GM11168 (cell line): ENCODE data around the gene WDR82.

Source experiments
- in situ Hi-C: fragments of 300-500 bp; cut with MboI; formaldehyde crosslinking; loops from one replicate; pipeline ENCODE4 v1.12.0; 2022; ENCODE audit warnings: low sequenced_read_pairs; ENCODE audit not compliant: unreplicated experiment

Gene WDR82

DNA sequence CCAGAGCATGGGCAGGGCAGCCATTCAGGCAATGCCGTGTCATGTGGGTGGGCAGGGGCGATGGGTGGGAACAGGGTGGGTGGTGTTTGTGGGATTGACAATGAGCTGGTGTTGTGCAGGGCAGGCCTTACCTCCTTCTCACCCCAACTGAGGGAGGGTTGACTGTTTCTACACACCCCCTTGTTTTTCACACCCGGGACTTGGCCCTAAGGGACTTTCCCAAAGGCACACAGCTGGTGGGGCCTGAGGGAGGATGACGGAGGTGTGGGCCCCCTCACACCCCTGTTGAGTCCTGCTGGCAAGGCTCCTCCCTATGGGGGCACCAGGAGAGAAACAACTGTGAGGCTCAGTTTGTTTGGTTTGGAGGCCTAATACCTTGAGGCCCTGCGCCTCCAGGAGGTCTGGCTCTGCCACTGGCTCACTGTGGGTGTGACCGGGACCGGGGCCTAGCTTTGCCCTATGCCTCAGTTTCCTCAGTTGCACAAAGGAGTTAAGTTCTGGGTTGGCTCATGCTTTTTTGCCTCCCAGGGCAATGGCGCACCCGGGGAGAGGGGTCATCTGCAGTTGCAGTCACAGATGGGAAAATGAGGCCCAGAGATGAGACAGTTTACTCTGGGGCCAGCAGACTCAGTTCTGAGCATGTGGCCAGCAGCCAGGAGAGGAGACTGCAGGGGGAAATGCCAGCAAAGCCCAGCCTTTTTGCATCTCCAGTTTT, 32.6 kb upstream of the WDR82 start:
- in situ Hi-C loops, result no loop called here

DNA sequence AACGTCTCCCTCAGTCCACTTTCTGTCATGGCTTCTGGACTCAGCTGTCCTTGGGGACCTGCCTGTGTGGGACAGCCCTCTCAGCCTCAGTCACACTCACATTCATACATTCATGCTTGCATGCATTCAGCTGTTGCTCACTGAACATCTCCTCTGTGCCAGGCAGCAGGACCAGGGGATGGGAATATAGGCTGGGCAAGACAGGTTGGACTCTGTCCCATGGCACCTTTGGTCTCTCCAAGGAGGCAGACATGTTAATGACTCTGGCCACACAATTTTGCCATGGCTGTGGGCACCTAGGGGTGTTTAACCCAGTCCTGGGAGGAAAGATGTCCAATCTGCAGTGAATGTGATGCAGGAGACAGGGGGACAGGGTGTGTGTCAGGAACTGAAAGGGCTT, 29.9 kb upstream of the WDR82 start:
- in situ Hi-C loops, result no loop called here

DNA sequence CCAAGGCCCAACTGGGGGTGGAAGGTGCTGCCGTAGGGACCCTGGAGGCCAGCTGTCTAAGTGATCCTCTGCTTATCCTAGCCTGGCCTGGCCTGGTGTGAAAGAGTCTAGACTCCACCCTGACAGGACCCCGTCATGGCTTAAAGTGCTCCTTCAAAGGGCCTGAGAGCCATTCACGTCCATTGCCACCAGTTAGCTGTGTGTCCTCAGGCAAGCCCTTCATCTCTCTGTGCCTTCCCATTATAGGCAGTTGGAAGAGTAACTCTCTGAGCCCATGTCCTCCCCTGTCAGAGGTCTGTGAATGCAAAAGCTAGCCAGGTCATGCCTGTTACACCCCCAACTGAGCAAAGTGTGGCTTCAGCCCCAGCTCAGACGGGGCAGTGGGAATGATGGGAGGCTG, 28.5 kb upstream of the WDR82 start:
- in situ Hi-C loops, result no loop called here

DNA sequence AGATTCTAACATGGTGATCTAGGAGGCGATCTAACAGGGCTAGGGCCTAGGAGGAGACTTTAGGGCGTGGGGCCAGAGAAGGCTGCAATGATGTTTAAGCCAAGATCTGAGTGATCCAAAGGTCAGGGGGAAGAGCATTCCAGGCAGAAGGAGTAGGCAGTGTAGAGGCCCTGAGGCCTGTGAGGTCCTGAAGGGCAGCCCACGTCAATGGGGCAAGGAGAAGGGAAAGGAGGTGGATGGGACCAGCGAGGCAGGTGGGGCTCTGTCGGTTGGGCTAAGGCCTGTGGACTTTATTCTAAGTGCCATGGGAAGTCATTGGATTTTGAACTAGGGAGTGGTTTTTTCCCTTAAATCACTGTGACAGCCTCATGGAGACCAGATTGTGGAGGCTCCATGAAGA, 27.5 kb upstream of the WDR82 start:
- in situ Hi-C loops, result no loop called here

DNA sequence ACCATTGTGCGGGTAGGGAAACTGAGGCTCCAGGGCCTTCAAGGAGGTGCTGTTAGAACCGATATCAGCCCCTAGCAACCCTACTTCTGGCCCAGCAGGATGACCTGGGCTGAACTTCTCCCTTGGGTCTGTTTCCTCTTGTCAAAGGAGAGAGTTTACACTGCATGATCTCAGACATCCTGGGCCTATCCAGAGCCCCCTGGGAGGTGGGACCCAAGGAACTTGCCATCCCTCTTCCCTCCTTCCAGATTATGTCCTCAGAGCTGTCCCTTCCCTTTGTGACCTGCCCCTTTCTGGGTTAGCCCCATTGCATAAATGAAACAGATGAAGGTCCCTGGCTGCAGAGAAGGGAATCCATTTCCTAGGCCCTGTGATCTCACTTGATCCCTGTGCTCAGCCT, 25.4 kb upstream of the WDR82 start:
- in situ Hi-C loops, result no loop called here

DNA sequence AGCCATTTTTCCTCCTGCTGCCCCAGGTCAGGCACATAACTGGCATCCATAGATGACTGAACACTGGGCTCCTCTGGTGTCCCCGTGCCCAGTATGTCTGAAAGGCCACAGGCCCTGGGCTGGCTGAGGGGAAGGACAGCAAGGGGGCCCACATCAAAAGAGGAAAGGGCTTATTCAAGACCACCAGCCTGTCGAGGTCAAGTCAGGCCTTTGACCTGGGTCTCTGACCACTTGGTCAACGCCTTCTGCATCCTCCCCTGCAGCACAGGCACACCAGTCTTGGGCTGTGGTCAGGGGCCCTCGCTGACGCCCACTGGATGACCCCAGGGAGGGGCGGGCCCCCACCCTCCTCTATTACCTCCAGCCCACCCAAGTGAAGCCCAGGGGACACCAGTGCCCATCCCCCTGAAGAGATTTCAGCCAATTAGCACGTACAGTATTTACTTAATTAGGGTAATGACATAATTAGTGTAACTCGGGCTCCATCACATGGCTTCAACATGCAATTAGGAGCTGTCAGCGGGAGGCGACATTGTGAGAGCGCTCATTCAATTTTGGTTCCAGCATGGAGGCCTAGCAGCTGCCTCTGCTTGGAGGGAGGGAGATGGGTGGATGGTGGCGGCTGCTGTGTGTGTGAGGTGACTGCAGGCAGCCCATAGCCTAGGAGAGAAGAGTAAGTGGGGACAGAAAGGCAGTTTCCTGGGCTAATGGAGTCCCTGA, 24.1 kb upstream of the WDR82 start:
- in situ Hi-C loops, result no loop called here

DNA sequence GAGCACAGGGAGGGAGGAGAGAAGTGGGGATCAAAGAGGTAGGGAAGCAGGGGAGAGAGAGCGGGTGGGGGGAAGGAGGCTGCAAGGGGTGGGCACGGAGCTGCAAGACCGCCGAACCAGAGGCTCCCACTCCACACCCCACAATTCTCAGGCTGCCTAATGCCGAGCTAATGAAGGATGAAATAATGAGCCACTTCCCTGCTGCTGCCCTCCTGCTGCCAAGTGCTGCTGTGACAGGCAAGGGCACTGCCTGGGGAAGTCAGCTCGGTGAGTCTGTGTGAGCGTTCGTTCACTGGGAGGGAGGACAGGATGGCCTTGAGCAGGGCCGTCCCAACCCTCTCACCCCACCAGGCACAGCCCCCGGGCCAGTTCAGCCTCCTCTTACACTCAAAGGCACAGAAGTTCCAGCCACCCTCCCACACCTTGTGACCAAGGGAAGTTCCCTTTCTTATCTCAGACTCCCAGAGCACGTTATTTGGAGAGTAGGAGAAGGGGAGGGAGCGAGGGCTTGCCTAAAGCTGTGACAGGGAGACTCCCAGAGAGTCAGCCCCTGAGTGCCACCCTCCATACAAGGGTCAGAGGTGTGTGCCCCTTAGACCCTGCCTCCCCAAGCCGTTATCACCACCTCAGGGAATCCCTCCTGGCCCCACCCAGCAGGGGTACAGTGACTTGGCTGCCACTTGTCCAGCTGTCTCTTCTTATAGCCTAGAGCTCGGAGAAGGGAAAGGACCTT, 21.6 kb upstream of the WDR82 start:
- in situ Hi-C loops, result loop anchor here (10.0 kb wide), 1 partner anchor 45 kb away; no protein-coding TSS in a partner anchor

DNA sequence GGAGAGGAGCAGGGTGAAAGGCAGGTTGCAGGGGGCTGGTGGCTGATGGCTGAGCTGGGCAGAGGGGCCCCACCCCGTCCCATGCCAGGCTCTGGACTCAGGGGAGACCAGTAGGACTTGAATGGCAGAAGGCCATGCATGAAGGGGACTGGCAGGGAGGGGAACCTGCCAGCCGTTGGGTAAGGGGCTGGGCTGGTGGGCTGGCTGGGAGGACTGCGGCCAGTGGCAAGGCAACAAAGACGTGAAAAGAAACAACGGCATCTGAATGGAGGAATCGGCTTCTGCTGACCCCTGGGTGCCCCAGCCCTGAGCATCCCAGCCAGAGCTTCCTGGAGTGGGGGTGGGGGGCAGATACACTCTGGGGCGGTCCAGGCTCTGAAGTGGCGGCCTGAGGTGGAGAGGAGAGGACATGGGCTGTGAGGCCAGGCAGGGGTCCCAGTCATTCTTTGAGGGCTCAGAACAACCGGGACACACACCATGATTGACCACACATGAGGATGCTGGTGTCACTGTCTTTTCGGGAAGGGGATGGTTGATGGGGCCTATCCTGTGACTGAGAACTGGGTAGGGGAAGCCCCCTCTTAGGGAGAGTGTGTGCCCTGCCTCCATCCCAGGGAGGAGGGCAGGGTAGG, 20.9 kb upstream of the WDR82 start:
- in situ Hi-C loops, result loop anchor here (10.0 kb wide), 1 partner anchor 45 kb away; no protein-coding TSS in a partner anchor

DNA sequence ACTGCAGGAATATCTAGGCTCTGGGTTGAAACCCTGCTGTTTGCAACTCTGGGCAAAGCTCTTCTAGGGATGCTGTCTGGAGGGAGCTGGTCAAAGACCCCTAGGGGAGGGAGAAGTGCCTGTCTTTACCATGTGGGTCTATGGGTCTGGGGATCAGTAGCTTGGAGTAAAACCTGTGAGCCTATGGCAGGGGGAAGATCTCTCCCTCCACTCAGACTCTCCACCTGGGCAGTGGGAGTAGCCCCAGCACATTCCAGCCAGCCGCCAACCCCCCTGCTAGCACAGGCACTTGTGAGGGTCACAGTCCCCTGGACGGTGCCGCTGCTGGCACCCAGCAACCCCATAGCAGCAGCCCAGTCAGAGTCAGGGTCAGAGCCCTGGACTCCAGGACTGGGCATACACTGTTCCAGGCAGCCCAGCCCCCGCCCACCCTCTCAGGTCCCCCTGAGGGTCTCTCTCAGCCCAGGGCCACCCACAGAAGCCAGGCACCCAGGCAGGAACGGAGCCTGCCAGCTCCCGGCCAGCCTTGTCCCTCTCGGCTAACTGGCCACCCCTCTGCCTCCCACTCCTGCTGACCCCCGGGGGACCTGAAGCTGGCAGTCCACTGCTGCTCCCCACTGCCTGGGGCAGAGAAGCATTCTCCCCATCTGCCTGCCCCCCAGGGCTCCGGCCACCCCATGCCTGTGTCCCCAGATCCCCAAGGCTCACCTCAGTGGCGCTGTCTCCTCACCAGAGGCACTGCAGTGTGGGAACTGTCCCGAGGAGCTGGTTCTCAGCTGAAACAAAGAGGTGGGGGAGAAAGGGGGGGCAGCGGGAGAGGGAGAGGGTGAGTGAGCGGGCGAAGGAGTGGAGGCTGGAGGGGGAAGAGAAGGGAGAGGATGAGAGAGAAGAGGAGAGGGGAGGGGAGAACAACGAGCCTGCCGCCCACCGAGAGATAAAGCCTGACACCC, 20.0 kb upstream of the WDR82 start:
- in situ Hi-C loops, result loop anchor here (10.0 kb wide), 1 partner anchor 46 kb away; no protein-coding TSS in a partner anchor

DNA sequence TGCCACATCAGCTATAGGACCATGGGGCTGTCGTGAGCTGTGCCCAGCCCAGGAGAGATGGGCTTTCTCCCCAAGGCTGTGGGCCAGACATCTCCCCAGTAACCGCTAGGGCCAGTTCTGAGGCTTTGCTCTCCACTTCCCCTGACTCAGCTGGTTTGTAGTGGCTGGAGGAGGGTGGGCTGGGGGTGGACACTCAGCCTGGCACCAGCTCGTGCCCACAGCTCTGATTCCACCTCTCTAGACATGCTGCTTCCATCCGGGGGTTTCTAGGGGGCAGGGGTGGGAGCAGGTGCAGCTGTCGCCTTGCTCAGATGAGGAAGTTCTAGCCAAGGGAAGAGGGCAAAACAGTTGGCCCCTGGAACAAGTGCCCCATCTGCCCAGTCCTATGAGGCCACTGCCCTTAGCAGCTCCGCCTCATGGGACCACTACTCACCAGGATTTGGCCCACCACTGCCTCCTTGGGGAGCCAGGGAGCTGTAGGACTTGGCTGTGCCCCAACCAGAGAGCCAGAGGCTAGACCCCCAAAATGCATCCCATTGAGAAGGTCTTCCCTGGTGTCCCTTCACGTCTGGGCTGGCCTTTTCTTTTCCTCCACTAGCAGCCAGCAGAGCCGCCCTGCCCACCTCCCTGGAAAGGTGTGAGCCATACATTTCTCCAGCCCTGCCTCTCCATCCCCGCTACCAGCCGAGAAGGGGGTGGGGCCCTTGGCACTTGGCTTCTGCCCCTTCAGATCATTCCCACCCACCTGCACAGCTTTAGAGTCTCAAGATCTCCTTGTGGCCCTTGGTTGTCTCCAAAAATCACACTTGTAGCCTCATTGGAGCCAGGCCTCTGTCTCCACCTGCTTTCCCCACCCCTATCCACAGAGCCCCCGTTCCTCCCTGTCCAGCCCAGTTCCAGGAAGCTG, 19.0 kb upstream of the WDR82 start:
- in situ Hi-C loops, result loop anchor here (10.0 kb wide), 1 partner anchor 47 kb away; no protein-coding TSS in a partner anchor

DNA sequence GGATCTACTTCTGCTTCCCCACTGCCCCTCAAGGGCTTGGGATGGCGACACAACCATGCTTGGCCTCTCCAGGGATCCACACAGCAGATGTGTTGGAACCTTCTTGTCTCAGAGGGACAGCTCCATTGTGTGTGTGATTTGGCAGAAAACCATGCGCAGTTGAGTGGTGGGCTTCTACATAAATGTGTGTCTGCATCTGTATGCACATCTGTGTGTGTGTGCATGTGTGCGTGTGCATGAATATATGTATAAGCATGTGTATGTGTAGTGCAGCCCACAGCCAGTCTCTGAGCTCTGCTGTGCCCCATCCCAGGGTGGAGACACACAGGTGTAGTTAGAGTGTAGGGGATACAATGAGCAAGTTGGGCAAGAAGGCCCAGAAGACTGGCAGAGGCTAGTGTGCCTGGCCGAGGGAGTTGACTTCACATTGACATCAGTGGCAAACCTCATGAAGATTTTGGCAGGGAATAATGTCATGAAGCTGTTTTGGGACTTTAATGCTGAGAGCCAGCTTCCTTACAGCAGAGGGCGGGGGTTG, 17.3 kb upstream of the WDR82 start:
- in situ Hi-C loops, result loop anchor here (10.0 kb wide), 1 partner anchor 49 kb away; no protein-coding TSS in a partner anchor

DNA sequence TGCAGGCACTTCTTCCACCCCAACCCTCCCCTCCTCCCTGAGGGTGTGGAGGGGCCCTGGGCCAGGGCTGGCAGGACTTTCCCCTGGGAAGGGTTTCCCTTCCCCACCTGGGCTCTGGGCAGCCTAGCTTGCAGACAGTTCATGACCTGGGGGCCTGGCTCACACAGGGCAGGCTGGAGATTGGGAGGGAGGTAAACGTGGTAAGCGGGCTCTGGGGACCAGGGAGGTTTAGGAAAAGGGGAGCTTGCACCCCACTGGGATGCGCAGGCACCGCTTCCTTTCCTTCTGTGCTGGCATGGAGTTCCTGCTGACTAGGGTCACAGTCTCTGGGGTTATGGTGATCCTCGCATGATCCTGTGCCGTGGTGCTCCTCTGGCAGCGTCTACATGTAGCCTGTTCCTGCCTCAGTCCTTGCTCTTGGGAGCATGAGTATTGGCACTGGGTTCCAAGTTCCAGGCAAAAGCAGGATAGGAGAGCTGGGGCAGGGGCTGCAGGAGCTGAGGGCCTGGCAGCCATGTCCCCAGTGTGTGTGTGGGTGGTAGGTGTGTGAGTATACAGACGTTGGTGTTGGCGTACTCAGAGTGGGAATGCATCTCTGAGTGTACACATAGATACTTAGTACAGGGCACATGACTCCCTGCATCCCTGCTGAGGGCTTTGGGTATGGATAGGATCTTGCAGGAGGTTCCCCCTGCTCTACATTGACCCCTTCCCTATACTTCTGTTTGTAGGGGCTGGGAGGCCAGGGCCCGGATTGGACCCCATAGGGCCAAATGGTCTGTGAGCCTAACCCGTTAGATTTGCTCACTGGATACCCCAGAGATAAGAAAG, 16.1 kb upstream of the WDR82 start:
- in situ Hi-C loops, result loop anchor here (10.0 kb wide), 1 partner anchor 50 kb away; no protein-coding TSS in a partner anchor

DNA sequence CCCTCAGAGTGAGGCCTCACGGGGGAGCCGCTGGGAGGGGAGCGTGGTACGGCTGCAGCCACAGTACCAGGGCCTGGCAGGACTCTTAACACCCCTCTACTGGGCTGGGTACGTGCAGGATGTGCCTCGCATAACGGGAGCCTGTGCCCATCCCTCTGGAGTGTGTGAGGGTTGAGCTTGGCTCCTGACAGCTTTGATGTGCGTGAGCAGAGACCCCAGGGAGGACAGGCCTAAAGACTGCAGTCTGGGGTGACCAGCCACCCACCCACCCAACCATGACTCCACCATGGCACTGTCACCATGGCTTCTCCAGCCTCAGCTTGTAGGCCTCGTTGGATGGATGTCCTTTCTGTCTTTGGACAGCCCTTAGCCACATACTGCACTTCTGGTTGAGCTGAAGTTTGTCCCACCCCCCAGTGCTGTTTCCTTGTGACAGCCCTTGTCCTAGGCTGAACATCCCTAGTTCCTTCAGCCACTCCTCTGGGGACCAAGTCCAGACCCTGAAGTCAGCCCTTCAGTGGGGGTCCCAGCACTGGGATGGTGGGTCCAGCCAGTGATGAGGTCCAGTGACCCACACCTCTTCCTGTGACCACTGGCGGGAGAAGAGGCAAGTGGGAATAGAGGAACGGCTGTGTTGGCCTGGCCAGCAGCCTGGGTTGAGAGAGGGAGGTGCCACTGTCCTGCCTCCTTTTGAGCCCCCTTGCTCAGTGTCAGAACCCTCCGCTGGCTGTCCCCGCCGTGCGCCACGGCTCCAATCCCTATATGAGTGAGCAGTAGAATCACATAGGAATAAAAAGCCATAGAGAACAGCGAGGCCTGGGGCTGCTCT, 15.3 kb upstream of the WDR82 start:
- in situ Hi-C loops, result loop anchor here (10.0 kb wide), 1 partner anchor 51 kb away; no protein-coding TSS in a partner anchor

DNA sequence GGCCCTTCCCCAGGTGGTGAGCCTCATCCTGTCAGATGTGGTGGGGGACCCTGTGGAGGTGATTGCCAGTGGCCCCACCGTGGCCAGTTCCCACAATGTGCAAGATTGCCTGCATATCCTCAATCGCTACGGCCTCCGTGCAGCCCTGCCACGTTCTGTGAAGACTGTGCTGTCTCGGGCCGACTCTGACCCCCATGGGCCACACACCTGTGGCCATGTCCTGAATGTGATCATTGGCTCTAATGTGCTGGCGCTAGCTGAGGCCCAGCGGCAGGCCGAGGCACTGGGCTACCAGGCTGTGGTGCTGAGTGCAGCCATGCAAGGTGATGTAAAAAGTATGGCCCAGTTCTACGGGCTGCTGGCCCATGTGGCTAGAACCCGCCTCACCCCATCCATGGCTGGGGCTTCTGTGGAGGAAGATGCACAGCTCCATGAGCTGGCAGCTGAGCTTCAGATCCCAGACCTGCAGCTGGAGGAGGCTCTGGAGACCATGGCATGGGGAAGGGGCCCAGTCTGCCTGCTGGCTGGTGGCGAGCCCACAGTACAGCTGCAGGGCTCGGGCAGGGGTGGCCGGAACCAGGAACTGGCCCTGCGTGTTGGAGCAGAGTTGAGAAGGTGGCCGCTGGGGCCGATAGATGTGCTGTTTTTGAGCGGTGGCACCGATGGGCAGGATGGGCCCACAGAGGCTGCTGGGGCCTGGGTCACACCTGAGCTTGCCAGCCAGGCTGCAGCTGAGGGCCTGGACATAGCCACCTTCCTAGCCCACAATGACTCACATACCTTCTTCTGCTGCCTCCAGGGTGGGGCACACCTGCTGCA, 14.0 kb upstream of the WDR82 start:
- in situ Hi-C loops, result loop anchor here (10.0 kb wide), 1 partner anchor 52 kb away; no protein-coding TSS in a partner anchor

DNA sequence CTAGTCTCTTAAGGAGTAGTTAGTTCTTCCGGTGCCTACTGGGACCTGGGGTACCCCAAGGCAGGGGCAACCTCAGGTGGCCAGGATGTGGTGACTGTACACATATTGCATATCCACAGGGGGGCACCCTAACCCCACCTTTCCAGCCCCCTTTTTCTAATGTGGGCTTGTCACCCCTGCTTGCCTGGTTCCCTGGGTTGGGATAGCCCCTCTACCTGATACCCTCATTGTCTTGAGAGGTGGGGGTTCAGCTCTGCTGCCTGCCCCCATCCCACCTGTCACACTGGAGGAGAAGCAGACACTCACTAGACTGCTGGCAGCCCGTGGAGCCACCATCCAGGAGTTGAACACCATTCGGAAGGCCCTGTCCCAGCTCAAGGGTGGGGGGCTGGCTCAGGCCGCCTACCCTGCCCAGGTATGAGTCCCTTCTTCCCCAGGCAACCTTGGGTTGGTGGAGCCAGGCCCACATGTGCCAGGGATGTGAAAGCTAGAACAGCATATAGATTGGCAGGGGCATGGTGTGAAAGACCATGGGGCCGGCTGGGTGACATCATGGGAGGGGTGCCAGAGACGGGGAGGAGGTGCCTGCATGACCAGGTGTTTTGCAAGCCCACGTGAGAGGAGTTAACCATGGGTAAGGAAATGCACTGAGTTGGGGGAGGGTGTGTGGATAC, 13.2 kb upstream of the WDR82 start:
- in situ Hi-C loops, result loop anchor here (10.0 kb wide), 1 partner anchor 53 kb away; no protein-coding TSS in a partner anchor
